ENCODE measurements around the gene CCDC192. TPM values are rescaled to one million over a fixed set of nuclear protein-coding genes. Genes with fewer than 3 reads are reported as not detected.

Gene CCDC192
- total RNA-seq, 4 donors from 2014 or later: 0.87 to 2.1 (median 1.9) TPM

Other genes starting within 250 kb of the CCDC192 start
- gene PRRC1, start 185.8 kb upstream of the CCDC192 start, total RNA-seq: 10 to 100 TPM; 31.5 to 72.2 (median 44.7) TPM
- not detected for gene CTXN3, start 54.3 kb upstream of the CCDC192 start, total RNA-seq

Measured in tibial nerve (tissue), 4 donors.